A172 (cell line): ENCODE measurements around the gene CSNK2B. TPM values are rescaled to one million over a fixed set of nuclear protein-coding genes. Genes with fewer than 3 reads are reported as not detected.

Experiments
- DNase-seq: peaks from one replicate; pipeline ENCODE4 v3.0.0-alpha.2; 2015; ENCODE audit warnings: low spot score
- total RNA-seq: library from RNA; depleted of rRNA; stranded (reverse); fragments of >200 nt; shearing (Covaris generic); gene quantifications from 2 replicates; pipeline ENCODE4 v1.2.3, GENCODE V29; 2014; rRNA removed

Gene CSNK2B
- 263 and 282 TPM in 2 replicates for total RNA-seq

GRCh38 chr6:31665501-31666336 is at the start of gene CSNK2B:
TSS of gene CSNK2B (plus strand) at chr6:31666080. CDS start at chr6:31666832, 752 bp downstream.
- peak; percentile 96 for DNase-seq

DNA sequence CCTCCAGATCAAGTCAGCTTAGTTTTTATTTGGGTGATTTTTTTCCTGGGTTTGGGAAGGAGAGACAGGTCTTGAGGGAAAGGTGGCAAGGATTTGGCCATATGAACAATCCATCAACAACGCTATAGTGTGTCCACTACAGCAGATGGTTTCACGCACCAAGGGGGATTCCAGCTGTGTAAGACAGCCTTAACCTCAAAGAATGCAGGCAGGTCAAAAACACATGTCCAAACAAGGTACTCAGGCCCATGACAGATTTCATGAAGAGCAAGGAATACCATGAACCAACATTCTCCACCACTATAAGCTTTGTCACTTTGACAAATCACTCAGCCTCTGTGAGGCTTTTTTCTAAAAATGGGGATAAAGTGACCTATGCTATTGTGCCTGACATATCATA is 48.9 kb upstream of the CSNK2B start:
- DNase-seq: no peak

DNA sequence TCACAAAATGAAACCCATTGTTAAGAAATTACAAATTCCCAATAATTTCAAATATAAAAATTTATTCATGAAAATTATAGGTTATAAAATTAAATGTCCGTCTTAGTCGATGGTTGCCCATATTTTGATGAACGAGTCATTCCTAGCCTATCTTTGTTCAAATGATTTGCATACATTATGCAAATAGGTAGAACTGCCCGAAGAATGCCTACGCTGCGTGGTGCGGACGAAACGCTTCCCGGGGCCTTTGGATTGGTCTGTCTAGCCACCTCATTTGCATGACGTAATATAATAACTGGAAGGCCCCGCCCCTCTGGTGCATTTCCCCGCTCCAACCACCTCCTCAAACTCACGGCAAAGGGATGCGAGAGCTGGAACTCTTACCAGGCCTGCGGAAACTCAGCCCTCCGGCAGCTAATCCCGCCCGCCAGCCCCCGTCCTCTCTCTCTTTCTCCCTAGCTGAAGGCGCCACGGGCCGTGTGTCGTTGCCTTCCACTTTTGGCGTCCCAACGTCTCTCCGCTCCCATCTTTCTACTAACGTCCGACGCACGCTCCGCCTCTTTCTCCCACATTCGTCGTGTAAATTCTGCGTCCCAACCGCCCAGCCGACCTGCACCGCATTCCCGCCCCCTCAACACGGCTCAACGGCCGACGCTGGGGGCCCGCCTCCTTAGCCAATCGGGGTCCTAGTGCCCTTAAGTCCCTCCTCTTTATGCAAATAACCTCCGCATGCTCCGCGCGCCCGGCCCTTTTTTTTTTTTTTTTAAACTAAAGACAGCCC is 45.9 kb upstream of the CSNK2B start:
- DNase-seq: peak; percentile 98

- peak; percentile 72 for DNase-seq
Observed at GRCh38 chr6:31620586-31621319, 45.1 kb upstream of the CSNK2B start, which contains the start of gene PRRC2A. TSS of gene PRRC2A (plus strand) at chr6:31620715. CDS start at chr6:31622790, 2,075 bp downstream.

DNA sequence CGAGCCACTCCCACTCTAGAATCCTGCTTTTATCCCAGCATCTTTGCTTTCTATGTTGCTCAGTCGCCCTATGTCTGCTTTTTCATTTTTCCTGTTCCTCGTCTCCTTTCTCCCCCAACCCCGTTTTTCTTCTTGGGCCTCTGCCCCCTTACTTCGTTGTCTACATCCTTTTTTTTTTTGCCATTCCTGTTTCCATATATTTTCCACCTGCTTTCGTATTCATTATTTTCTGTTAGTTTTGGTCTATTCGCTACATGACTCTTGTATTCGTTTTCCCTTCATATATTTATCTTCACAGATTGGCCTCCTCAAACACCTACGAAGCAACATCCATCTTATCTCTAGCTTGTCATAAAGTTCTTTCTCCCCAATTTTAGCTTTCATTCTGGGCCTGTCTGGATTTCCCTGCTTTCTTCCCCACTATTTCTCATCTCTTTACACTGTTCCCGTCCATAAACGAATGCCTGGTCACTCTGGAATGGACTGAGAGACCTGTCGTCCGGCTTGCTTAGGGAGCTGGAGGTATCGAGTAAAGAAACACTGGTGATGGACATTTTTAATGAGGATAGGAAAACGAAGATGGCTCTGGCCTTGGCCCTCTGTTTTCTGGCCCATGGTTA is 44.5 kb upstream of the CSNK2B start:
- DNase-seq: no peak

GRCh38 chr6:31621991-31622390 is 43.9 kb upstream of the CSNK2B start:
- DNase-seq: no peak

DNA sequence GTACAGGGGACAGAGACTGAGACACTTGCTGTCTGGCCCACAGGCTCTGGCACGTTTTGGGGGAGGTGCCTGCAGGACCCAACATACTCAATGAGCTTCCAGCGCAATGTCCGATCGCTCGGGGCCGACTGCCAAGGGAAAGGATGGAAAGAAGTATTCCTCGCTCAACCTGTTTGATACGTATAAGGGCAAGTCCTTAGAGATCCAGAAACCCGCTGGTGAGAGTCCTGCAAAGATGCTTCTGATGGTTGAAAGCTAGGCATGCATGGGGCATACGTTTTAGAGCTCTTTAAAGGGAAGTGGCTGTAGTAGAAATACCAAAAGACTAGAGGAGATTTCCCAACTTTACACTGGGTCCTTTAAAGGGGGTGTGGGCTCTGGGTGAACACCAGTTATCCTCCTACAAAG is 43.2 kb upstream of the CSNK2B start:
- no peak for DNase-seq

- DNase-seq: no peak
Observed at GRCh38 chr6:31624070-31624469, 41.8 kb upstream of the CSNK2B start.

- DNase-seq: no peak
Observed at GRCh38 chr6:31626952-31627351, 38.9 kb upstream of the CSNK2B start.

GRCh38 chr6:31627690-31628287 is 38.1 kb upstream of the CSNK2B start:
- DNase-seq: no peak

DNA sequence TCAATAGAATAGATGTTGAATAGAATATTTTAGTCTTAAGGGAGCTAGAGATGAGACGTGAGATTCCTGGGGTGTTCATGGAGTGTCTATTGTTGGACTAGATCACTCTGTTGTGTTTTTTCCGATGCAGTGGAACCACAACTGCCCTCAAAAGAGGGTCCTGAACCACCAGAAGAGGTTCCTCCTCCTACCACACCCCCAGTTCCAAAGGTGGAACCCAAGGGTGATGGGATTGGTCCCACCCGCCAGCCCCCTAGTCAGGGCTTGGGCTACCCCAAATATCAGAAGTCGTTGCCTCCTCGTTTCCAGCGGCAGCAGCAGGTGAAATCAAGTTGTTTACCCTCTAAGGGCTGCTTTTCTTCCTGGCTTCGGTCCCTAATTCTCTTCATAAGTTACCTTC is 36.9 kb upstream of the CSNK2B start:
- DNase-seq: no peak

DNA sequence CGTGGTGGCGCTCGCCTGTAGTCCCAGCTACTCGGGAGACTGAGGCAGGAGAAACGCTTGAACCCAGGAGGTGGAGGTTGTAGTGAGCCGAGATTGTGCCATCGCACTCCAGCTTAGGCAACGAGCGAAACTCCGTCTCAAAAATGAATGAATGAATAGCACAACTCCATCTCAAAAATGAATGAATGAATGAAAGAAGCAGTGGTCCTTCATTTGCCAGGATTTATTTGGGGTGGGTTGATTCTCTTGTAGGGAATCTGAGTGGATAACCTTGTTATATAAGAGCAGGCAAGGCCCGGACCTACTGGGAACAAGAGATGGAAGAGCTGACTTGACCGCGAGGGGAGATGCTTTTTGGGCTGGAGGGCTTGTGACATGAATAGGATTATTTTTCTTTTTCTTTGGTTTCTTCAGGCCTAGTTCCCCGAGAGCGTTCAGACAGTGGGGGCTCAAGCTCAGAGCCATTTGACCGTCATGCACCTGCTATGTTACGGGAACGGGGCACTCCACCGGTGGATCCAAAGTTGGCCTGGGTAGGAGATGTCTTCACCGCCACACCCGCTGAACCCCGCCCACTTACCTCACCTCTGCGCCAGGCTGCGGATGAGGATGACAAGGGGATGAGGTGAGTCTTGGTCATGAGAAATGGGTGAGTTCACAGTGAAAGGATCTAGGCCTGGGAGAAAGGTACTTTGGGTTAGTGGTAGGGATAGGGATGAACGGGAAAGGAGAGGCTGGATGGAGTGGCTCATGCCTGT is 35.5 kb upstream of the CSNK2B start:
- DNase-seq: no peak

DNA sequence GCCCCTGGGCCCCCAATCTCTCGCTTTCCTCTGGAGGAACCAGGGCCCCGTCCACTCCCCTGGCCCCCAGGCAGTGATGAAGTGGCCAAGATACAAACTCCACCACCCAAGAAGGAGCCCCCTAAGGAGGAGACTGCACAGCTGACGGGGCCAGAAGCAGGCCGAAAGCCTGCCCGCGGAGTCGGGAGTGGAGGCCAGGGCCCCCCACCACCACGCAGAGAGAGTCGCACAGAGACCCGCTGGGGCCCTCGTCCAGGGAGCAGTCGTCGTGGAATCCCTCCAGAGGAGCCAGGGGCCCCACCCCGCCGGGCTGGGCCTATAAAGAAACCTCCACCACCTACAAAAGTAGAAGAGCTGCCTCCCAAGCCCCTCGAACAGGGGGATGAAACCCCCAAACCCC is 34.7 kb upstream of the CSNK2B start:
- DNase-seq: no peak

DNA sequence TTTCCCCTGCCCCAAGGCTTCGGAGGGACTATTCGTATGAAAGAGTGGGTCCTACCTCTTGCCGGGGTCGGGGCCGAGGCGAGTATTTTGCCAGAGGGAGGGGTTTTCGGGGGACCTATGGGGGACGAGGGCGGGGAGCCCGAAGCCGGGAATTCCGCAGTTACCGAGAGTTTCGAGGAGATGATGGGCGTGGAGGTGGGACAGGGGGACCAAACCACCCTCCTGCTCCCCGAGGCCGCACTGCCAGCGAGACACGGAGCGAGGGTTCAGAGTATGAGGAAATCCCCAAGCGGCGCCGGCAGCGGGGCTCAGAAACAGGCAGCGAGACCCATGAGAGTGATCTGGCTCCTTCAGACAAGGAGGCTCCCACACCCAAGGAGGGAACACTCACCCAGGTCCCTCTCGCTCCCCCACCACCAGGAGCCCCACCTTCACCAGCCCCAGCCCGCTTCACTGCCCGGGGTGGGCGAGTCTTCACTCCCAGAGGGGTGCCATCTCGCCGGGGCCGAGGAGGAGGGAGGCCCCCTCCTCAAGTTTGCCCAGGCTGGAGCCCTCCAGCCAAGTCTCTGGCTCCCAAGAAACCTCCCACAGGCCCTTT is 34.1 kb upstream of the CSNK2B start:
- DNase-seq: no peak

- DNase-seq: no peak
Observed at GRCh38 chr6:31632279-31632946, 33.5 kb upstream of the CSNK2B start.

GRCh38 chr6:31633447-31633846 is 32.4 kb upstream of the CSNK2B start:
- no peak for DNase-seq

DNA sequence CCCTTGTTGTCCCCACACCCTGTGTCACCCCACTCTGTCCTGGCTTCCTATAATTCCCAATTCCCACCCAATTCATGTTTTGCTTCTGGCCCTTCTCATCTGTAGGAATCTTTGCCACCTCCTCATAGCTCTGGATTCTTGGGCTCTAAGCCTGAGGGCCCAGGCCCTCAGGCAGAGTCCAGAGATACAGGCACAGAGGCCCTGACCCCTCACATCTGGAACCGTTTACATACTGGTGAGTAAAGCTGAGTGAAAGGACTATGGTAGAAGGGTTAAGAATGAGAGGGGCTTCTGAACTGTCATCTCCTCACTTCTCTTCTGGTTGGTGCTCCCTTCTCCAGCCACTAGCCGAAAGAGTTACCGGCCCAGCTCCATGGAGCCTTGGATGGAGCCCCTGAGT is 31.7 kb upstream of the CSNK2B start:
- DNase-seq: no peak

- DNase-seq: no peak
Observed at GRCh38 chr6:31634969-31635575, 30.8 kb upstream of the CSNK2B start.
